EH (cell line): Measurements from ENCODE around the gene TRAK1.
"Not testable (repeated sequence)": the region's sequence is repeated elsewhere in the genome, so short reads cannot be mapped to it uniquely, and the experiment has no call there.

Experiments
- DNase-seq: peaks from one replicate; pipeline ENCODE4 v3.0.0-alpha.2; 2015; ENCODE audit warnings: low read depth

TRAK1 gene, protein sequence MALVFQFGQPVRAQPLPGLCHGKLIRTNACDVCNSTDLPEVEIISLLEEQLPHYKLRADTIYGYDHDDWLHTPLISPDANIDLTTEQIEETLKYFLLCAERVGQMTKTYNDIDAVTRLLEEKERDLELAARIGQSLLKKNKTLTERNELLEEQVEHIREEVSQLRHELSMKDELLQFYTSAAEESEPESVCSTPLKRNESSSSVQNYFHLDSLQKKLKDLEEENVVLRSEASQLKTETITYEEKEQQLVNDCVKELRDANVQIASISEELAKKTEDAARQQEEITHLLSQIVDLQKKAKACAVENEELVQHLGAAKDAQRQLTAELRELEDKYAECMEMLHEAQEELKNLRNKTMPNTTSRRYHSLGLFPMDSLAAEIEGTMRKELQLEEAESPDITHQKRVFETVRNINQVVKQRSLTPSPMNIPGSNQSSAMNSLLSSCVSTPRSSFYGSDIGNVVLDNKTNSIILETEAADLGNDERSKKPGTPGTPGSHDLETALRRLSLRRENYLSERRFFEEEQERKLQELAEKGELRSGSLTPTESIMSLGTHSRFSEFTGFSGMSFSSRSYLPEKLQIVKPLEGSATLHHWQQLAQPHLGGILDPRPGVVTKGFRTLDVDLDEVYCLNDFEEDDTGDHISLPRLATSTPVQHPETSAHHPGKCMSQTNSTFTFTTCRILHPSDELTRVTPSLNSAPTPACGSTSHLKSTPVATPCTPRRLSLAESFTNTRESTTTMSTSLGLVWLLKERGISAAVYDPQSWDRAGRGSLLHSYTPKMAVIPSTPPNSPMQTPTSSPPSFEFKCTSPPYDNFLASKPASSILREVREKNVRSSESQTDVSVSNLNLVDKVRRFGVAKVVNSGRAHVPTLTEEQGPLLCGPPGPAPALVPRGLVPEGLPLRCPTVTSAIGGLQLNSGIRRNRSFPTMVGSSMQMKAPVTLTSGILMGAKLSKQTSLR

DNA sequence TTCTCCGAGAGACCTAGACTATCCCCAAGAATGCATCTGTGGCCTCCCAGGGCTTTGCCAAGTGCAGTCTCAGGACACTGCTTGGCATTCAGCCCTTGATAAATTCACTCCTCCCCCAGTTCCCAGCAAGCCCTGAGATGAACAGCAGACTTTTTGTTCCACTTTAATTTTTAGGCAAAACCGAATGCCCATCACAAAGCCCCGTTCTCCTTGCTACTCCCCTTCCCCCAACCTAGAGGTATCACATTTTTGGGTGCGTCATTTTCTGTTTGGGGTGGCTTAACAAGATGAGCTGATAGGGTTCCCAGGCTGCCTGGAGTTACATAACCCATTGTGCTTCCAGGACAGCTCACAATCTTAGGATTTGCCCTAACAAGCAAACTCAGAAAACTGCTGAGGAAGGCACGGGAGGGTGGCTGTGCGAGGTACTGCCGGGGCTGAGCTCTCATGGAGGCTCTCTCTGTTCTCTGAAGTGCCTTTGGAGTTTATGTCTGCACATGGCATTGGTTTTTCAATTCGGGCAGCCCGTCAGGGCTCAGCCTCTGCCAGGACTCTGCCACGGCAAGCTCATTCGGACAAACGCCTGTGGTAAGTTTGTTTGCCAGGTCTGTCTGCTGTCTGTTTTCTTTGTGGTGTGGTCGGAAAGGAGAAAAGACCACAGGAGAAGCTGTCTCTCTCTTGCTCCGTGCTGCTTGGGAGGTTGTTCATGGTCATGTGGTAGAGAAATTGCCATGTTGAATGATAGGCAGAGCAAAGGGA is at the start of gene TRAK1:
TSS of gene TRAK1 (plus strand) at position 385 of the 759 bp plus-strand sequence. CDS start at position 498, 113 bp downstream.
- DNase-seq = peak; percentile 64

DNA sequence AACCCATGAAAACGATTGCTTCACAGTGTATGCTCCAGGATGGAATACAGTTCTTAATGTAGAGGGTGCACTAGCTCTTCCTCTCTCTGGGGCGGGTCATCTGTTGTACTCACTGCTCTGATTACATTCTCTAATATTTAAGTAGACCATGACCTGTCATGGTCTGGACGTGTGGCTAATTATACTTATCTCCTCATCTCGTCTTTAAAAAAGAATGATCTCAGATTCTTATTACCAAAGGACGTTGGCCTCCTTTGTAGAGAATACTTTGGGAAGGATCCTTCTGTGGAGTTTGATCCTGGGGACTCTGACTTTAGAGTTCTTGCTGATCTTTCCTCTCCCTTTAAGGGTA is 48.4 kb upstream of the TRAK1 start:
- DNase-seq = peak; percentile 77

DNA sequence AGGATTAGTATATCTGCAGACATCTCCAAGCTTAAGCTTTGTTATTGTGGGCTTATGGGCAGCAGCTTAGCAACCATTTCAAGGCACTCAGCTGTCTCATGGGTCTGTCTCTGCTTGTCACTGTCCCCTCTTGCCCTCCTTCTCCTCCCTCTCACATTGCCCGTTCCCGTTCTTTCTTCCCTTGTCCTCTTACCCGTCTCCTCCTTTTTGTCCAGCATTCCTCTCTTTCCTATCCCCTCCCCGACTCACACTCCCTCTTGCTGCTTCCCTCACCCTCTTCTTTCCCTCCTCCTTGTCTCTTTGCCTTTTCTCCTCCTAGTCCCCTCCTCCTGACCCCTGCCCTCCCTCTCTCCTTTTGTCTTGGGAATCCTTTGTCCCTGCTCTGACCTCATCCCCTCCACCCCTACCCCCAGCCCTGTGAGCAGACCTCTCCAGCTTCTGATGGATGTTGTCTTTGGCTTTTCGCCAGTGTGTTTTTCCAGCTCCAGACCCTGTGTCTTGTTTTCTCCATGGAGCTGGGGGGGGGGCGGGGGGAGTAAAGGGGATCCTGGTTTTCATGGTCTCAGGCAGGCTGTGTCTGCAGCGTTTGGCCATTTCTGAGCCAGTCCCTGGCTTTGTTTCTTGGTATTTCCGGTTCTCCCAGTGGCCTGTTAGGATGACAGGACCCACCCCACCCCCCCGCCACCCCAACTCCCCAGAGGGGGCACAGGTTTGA is 47.9 kb upstream of the TRAK1 start:
- peak; percentile 91 for DNase-seq

DNA sequence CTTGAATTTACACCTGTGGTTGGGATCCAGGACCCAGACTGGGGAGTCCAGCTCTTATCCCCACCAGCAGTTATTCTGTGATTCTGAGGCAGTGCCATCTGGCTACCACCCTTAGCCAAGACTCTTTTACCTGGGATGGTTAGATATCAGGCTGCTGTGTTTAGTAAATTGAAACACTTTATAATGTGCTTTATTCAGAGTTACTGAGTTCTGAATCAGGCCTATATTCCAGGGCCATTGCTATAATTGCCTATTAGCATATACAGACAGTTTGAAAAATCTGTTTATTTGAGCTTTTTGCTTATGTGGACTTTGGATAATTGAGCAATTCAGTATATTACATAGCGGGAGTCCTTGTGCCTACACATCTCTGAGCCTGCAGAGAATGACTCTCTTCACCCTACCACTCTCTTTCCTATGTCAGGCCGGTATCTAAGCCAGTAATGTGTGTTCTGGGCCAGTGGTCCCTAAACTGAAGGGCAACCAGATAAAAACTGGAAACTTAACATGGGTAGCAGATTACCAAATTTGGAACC is 45.4 kb upstream of the TRAK1 start:
- no peak for DNase-seq

DNA sequence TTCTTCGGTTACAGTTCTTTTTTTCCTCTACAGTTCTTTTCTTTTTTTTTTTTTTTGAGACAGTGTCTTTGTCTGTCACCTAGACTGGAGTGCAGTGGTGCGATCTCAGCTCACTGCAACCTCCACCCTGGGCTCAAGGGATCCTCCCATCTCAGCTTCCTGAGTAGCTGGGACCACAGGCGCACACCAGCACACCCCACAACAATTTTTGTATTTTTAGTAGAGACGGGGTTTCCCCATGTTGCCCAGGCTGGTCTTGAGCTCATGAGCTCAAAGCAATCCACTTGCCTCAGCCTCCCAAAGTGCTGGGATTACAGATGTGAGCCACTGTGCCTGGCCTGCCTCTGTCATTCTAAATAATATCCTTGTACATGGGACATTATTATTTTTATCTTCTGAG is 42.6 kb upstream of the TRAK1 start:
- not testable (repeated sequence) for DNase-seq

DNA sequence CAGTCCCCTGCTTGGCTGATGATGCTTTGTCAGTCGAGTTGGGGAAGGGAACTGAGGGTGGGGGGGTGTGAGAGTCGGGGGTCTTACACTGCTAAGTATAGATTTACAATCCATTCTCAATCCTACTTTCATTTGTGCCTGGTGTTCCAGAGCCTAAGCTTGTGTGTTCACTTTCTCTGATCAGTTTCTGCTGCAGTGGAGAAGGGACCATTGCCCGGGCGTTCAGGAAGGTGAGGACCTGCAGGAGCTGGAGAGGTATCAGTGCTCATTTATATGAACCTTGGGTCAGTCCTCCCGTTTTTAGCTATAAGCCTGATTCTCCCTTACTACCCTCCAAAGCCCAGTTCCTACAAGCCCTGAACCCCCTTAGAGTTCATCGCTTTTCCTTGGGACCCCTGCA is 41.0 kb upstream of the TRAK1 start:
- DNase-seq = no peak

DNA sequence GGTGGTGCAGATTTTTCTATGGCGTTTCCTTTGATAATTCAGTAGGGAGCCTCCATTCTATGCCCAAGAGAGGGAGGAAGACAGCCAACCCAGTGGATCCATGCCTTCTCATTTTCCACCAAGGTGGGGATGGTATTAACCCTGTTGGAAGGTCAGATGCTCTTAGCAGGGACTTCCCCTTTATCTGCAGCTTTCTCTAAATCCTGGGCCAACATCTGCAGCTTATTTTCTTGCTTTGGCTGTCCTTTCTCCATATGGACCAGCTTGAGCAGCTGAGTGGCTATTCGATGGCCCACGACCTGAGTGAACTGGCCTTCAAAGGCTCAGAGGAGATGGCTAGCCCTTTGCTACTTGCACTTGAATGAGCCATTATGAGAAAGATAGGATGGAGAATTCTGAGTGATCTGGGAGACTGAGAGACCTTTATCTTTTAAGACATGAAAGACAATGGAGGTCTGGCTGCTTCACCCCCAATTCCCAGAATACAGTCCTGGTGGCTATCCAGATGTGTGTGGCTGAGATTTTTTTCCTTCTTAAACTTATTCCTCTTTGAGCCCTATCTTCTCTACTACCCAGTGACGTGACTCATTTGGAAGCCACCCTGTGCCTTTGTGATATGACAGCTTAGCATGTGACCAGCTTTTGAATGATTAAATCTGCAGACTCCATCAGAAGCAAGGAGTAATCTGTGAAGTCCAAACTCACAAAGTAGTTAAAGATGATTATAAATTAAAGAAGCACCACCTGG is 39.6 kb upstream of the TRAK1 start:
- peak; percentile 47 for DNase-seq

DNA sequence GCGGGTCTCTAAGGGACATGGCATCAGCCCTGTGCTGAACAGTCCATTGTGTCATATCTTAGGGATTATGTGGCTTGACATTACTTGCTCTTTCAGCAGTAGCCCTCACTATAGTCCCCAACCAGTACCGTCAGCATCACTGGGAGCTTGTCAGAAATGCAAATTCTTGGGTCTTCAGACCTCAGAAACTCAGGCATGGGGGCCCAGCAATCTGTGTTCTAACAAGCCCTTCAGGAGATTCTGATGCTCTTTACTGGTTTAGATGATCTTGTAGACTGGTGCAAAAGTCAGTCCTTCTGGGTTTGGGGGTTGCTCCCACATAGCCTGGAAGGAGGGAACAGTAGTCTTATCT is 39.0 kb upstream of the TRAK1 start:
- no peak for DNase-seq

DNA sequence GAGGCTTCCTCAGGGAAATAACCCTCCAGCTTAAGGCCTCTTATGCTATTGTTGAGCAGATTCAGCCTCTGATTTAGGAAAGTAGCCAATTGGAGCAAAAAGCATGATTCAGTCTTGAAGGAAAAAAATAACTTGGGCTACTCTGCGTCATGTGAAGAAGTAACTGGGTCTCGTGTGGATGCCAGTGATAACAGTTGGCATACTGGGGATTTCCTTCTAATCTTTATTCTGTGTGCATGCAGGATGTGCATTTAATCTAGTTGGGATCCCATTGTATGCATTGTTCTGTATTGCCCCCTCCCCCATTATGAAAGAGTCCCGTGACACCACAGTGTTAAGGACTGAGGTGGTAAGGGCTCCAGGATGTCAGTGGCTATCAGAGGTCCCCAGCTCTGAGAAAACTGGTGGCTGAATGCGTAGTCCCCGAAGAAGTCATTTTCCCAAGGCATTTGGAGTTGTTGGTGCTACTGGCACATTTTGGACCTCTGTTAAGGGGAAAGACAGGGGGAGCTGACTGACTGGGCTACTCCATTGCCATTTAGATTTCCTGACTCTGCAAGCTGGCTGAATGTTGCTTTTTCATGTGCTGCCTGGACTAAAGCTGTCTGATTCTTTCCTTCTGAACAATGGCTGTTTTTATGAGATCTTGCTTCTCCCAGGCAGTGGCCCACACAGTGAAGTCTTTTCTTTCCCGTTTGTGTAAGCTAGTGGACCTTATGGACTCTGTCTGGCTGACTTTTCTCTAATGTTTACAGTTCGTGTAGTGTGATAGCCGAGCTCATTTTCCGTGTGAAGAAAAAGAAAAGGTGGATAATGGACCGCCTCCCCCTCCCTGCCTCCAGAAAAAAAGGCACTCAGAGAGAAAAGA is 38.4 kb upstream of the TRAK1 start:
- DNase-seq = peak; percentile 73

DNA sequence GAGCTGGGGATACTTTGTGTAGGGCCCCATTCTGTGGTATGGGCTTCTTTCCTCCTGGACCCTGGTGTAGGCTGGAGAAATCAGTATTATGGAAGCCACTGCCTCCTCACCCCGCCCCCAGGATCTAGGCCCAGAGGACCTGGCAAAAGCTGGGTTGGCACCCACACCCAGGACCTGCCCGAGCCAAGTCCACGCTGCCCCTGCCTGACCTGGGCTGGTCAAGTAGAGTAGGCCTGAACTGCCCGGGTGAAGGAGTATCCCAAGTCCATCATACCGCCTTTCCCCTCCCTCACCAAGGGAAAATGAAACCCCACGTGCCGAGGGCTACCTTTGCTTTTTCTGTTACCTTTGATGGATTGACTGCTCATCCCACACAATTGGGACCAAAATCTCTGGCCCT is 37.7 kb upstream of the TRAK1 start:
- no peak for DNase-seq

DNA sequence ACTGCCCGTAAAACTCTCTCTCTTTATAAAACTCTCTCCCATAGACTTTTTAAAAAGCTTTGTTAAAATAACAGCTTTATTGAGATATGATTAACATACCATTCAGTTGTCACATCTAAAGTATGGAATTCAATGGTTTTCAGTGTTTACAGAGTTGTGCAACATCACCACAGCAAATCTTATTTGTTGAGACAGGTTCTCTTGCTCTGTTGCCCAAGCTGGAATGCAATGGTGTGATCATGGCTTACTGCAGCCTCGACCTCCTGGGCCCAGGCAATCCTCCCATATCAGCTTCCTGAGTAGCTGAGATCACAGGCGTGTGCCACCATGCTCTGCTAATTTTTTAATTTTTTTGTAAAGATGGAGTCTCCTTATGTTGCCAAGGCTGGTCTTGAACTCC is 35.9 kb upstream of the TRAK1 start:
- peak; percentile 89 for DNase-seq

DNA sequence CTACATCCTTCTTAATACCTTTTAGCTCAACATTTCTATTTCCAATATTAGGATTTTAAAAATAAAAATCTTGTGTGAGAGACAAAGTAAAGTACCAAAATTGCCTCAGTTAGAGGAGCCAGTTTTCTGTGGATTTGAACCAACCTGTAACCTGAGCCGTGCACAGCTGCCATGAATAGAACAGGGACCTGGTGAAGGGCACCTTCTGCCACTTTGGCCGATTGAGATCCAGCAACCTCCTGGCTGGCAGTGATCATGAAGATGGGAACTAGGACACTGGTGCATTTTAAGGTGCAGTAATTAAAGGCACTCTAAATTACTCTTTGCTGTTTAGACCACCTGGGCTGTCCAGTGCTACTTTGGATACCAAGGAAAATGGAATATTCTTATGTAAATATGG is 34.3 kb upstream of the TRAK1 start:
- no peak for DNase-seq

DNA sequence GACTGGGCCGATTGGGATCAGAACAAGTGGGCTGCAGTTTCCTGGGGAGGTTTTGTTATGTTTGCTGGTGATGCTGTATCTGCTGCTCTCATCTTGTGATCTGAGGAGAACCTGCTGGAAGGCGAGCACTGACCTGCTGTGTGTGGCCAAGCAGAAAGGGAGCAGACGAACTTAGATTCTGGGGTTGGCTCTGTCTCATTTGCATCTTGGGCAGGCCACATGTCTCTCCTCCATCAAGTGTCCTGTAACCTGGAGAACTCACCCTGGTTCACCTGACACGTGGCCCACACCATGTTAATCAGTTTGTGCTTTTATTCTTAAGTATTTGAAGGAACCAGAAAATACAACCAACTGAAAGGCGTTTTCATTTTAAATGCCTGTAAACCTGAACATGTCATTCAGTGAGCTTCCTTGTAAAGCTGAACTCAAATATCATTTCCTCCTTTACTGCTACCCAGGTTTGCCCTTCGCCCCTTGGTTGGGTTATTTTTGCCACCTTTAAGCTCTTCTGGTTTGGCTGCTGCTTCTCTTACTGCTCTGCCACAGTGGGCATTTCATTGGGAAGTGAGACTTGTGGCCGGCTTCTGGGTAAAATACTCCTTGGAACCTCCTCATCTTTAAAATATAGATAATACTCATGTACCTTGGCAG is 33.5 kb upstream of the TRAK1 start:
- no peak for DNase-seq

DNA sequence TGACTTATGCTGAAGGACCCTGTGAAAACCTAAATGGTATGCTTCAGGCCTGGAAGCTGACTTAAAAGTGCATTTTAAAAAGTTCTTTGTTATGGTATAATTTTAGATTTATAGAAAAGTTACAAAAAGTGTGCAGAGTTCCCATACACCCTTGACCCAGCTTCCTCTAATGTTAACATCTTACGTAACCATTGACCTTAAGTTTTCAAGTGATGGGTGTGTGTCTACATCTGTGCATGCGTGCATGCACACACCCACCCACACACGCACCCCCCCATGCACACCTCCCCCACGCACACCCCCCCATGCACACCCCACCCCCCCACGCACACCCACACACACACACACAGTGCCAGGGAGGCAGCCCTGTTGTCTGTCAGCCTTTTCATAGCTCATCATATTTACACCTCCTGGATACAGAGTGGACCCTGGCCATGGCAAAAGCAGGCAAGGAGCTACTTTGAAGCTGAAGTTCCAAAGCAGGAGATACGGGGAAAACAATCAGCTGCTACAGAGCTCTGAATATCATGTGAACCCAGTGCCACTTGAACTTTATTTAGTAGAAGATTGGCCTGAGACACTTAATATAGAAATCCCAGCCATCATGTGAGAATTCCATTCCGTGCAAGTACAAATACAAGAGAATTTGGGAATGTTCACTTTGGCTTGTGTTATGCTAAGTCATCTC is 30.0 kb upstream of the TRAK1 start:
- DNase-seq = no peak

DNA sequence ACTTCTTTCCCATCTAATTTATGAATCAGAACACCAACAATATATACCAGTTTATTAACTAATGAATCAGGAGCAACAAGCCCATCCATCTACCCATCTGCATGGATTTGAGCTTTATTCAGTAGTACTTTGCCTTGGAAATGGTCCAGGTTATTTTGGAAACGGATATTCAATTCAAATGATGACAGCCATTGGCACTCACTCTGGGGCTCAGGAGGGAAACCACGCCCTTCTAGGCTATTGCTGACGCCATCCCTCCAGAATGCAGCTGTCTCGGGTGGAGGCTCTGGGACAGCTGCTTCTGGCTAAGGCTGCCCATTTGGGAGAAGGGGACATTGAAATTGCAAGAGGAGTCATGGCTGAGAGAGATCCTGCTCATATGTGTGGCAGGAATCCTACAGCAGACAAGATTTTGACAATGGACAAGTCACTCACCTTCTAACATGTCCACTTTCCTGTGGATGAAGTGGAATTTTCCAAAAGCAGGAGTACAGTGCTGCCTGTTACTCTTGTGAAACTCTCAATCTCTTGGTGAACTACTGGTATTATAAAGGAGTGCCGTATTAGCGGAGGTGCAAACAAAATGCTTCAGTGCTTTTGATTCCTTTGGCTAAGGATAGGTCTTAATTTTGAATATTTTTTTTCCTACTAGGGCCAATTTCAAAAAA is 29.3 kb upstream of the TRAK1 start:
- peak; percentile 97 for DNase-seq

DNA sequence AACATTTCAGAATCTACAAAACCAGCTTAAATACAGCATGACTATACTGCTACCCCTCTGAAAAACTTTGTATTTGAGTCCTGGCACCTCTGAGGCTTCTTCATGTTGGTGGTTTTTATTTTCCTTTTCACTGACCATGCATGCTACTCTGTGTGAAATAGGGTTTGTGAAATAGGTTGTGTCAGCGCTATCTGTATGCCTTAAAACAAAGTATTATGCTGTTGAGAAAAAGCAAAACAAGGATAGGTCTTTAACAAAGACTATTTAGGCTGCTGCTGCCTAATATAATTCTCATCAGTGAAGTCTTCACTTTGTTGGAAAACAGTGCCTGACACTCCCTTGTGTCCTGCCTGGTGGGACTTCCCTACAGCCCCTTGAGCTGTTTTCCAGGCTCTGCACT is 28.7 kb upstream of the TRAK1 start:
- no peak for DNase-seq

DNA sequence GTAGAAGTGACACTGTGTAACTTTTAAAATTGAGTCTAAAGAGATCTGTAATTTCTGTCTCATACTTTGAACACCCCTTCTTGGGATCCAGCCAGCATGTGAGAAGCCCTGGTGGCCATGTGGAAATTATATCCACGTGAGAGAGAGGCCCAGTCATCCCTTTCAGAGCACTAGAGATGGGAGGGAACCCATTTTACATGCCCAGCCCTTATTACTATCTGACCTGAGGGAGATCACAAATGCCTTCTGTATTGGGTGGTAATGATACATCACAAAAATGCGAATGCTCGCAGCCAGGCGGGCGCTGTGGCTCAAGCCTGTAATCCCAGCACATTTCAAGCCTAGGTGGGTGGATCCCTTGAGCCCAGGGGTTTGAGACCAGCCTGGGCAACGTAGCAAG is 27.3 kb upstream of the TRAK1 start:
- peak; percentile 97 for DNase-seq

DNA sequence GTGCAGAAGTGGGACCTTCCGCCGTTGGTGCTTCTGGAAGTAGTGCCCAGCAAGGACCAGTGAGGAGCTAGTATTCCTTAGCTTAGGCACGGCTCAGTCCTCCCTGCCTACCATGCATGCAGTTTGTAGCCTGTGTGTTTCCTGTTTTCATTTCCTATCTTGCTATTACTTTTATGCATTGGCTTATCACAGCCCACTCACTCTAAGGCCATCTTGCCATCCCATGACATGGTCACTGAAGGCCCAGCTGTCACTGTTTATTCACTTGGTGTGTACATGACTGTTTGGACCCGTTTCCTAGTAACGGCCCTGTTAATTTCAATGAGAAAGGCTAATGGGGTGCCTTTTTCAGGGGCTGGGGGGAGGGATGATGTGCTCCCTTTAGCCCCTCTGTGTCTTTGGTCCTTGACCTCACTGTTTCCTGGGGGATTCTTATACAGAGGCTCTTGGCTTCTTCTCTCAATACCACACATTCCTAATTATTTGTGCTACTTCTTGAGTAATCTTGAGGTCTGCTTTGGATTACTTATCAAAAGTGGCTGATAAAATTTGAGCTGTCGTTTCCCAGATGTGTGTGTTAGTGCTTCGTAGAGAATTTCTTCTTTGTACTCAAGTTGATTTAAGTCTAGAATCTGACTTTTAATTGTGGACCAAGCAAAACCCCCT is 24.5 kb upstream of the TRAK1 start:
- peak; percentile 86 for DNase-seq
